Fibroblast of lung (primary cell): Measurements from ENCODE around the gene EDN2.

Source experiments
- EZH2 ChIP-seq: IDR thresholded peaks from 2 replicates; pipeline ENCODE4 v1.5.1; 2012; ENCODE audit warnings: low read length, control low read depth, mild to moderate bottlenecking; ENCODE audit errors: missing control alignments
- TF ChIP-seq, protein P1 (sequence below), 2 donors: IDR thresholded peaks in 1 of 2; conservative IDR thresholded peaks in 1 of 2; 1 replicate in 1 of 2; 2 replicates in 1 of 2; pipeline ENCODE4 v1.5.1; 2011 to 2012; ENCODE audit warnings: low read length in 2 of 2, control low read depth in 1 of 2, inconsistent platforms in 1 of 2, low read depth in 1 of 2, mild to moderate bottlenecking in 1 of 2

DNA sequence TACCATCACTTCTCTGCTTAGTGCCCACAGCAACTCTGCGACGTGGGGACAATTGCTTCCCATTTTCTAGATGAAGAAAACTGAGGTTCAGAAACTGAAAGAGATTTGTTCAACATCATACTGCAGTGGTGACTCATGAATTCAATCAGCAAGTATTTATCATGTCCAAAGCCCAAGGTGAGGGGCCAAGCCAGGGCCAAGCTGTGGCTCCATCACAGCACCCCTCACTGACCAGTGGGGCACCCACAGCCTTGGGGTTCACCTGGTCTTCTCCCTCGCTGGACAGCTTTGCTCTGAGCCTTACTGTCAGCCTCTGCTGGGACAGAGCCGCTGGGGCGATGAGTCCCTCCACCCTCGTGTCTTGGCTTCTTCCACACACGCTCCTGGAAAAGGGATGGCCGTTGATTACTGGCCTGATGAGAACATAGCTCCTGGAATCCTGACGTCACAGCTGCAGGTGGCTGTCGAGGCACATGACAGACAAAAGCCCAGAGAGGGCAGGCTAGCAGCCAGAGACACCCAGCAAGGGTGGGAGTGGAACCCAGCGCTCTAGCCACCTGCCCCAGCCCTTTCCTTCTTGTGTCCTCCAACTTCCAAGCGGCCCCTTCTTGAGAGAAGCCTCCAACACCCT is 6.2 kb downstream of the EDN2 start:
- TF ChIP-seq, protein P1, sequence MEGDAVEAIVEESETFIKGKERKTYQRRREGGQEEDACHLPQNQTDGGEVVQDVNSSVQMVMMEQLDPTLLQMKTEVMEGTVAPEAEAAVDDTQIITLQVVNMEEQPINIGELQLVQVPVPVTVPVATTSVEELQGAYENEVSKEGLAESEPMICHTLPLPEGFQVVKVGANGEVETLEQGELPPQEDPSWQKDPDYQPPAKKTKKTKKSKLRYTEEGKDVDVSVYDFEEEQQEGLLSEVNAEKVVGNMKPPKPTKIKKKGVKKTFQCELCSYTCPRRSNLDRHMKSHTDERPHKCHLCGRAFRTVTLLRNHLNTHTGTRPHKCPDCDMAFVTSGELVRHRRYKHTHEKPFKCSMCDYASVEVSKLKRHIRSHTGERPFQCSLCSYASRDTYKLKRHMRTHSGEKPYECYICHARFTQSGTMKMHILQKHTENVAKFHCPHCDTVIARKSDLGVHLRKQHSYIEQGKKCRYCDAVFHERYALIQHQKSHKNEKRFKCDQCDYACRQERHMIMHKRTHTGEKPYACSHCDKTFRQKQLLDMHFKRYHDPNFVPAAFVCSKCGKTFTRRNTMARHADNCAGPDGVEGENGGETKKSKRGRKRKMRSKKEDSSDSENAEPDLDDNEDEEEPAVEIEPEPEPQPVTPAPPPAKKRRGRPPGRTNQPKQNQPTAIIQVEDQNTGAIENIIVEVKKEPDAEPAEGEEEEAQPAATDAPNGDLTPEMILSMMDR (conservative IDR thresholded peaks at IDR 0.05 in 1 of 2, IDR thresholded peaks at IDR 0.05 in 1 of 2; ENCODE audit: low read depth in 1 of 2, low read length in 2 of 2) = no peak
- TF ChIP-seq EZH2 = no peak
